Measurements from ENCODE around the gene ACD.

The ACD gene

GRCh38 chr16:67683767-67684166 lies 23.7 kb upstream of the ACD start:
- Mint-ChIP-seq H3K27me3 (no peaks in the 10 kb centered on the region), H3K27ac (peak overlapping the region; percentile 27), H3K36me3 (peaks cover 29% of the 10 kb centered on the region), H3K9me3 (no peaks in the 10 kb centered on the region), H3K4me3 (no peak overlapping the region), H3K4me1 (peaks cover 19% of the 10 kb centered on the region)
- ATAC-seq: no peak

- Mint-ChIP-seq H3K36me3 (peaks cover 30% of the 10 kb centered on the region), H3K27me3 (no peaks in the 10 kb centered on the region), H3K27ac (no peak overlapping the region), H3K4me3 (no peak overlapping the region), H3K9me3 (no peaks in the 10 kb centered on the region), H3K4me1 (peaks cover 9% of the 10 kb centered on the region)
- no peak for ATAC-seq
These were observed 20.2 kb upstream of the ACD start for GRCh38 chr16:67679935-67680897.

- peaks cover 21% of the 10 kb centered on the region for H3K4me1 Mint-ChIP-seq
- no peak for ATAC-seq
- H3K27me3 Mint-ChIP-seq: no peaks in the 10 kb centered on the region
- H3K27ac Mint-ChIP-seq: no peak overlapping the region
- H3K9me3 Mint-ChIP-seq: no peaks in the 10 kb centered on the region
- H3K4me3 Mint-ChIP-seq: no peak overlapping the region
- peaks cover 26% of the 10 kb centered on the region for H3K36me3 Mint-ChIP-seq
These were observed 18.4 kb upstream of the ACD start for GRCh38 chr16:67678354-67679023.

- H3K4me3 Mint-ChIP-seq: no peak overlapping the region
- no peaks in the 10 kb centered on the region for H3K27me3 Mint-ChIP-seq
- peak overlapping the region; percentile 27 for H3K27ac Mint-ChIP-seq
- H3K4me1 Mint-ChIP-seq: peaks cover 24% of the 10 kb centered on the region
- ATAC-seq: no peak
- H3K9me3 Mint-ChIP-seq: no peaks in the 10 kb centered on the region
- peaks cover 22% of the 10 kb centered on the region for H3K36me3 Mint-ChIP-seq
These were observed 17.7 kb upstream of the ACD start for GRCh38 chr16:67677712-67678111.

GRCh38 chr16:67676939-67677338 lies 16.9 kb upstream of the ACD start:
- H3K9me3 Mint-ChIP-seq: no peaks in the 10 kb centered on the region
- no peak overlapping the region for H3K4me3 Mint-ChIP-seq
- peaks cover 30% of the 10 kb centered on the region for H3K4me1 Mint-ChIP-seq
- peak overlapping the region; percentile 27 for H3K27ac Mint-ChIP-seq
- H3K27me3 Mint-ChIP-seq: no peaks in the 10 kb centered on the region
- ATAC-seq: no peak
- peaks cover 15% of the 10 kb centered on the region for H3K36me3 Mint-ChIP-seq

GRCh38 chr16:67676516-67676915 lies 16.5 kb upstream of the ACD start:
- H3K4me1 Mint-ChIP-seq: peaks cover 30% of the 10 kb centered on the region
- ATAC-seq: no peak
- no peaks in the 10 kb centered on the region for H3K9me3 Mint-ChIP-seq
- H3K4me3 Mint-ChIP-seq: no peak overlapping the region
- H3K27me3 Mint-ChIP-seq: no peaks in the 10 kb centered on the region
- H3K27ac Mint-ChIP-seq: peak overlapping the region; percentile 27
- peaks cover 14% of the 10 kb centered on the region for H3K36me3 Mint-ChIP-seq

- H3K4me1 Mint-ChIP-seq: peaks cover 30% of the 10 kb centered on the region
- H3K27ac Mint-ChIP-seq: no peak overlapping the region
- peaks cover 11% of the 10 kb centered on the region for H3K36me3 Mint-ChIP-seq
- ATAC-seq: no peak
- H3K27me3 Mint-ChIP-seq: no peaks in the 10 kb centered on the region
- H3K4me3 Mint-ChIP-seq: no peak overlapping the region
- H3K9me3 Mint-ChIP-seq: no peaks in the 10 kb centered on the region
These were observed 15.9 kb upstream of the ACD start for GRCh38 chr16:67675999-67676398.

- peaks cover 9% of the 10 kb centered on the region for H3K36me3 Mint-ChIP-seq
These were observed 15.5 kb upstream of the ACD start for GRCh38 chr16:67675579-67675935.

GRCh38 chr16:67674851-67675578 lies 15.0 kb upstream of the ACD start:
- Mint-ChIP-seq H3K4me1 (peaks cover 31% of the 10 kb centered on the region), H3K4me3 (no peak overlapping the region), H3K27ac (peak overlapping the region; percentile 62), H3K9me3 (no peaks in the 10 kb centered on the region), H3K36me3 (peaks cover 9% of the 10 kb centered on the region), H3K27me3 (no peaks in the 10 kb centered on the region)
- peak; percentile 22 for ATAC-seq

More at GRCh38 chr16:67675579-67675935, 15.5 kb upstream of the ACD start:
- ATAC-seq: no peak
- Mint-ChIP-seq H3K27me3 (no peaks in the 10 kb centered on the region), H3K4me1 (peaks cover 30% of the 10 kb centered on the region), H3K27ac (no peak overlapping the region), H3K9me3 (no peaks in the 10 kb centered on the region), H3K4me3 (no peak overlapping the region)

GRCh38 chr16:67673712-67674580 lies 13.9 kb upstream of the ACD start:
- Mint-ChIP-seq H3K27me3 (no peaks in the 10 kb centered on the region), H3K36me3 (peaks cover 9% of the 10 kb centered on the region), H3K27ac (peak overlapping the region; percentile 62), H3K4me3 (no peak overlapping the region), H3K4me1 (peaks cover 42% of the 10 kb centered on the region), H3K9me3 (no peaks in the 10 kb centered on the region)
- ATAC-seq: no peak

- peak; percentile 60 for ATAC-seq
These were observed 12.9 kb upstream of the ACD start for GRCh38 chr16:67672739-67673662.

GRCh38 chr16:67672306-67672705 lies 12.2 kb upstream of the ACD start:
- no peak overlapping the region for H3K4me3 Mint-ChIP-seq
- no peaks in the 10 kb centered on the region for H3K9me3 Mint-ChIP-seq
- no peaks in the 10 kb centered on the region for H3K27me3 Mint-ChIP-seq
- ATAC-seq: no peak
- H3K4me1 Mint-ChIP-seq: peaks cover 58% of the 10 kb centered on the region
- peaks cover 9% of the 10 kb centered on the region for H3K36me3 Mint-ChIP-seq
- peak overlapping the region; percentile 62 for H3K27ac Mint-ChIP-seq

More at GRCh38 chr16:67672739-67673662, 12.9 kb upstream of the ACD start:
- Mint-ChIP-seq H3K4me3 (no peak overlapping the region), H3K27ac (peak overlapping the region; percentile 62), H3K27me3 (no peaks in the 10 kb centered on the region), H3K36me3 (peaks cover 9% of the 10 kb centered on the region), H3K4me1 (peaks cover 52% of the 10 kb centered on the region), H3K9me3 (no peaks in the 10 kb centered on the region)

GRCh38 chr16:67669499-67670101 lies 9.5 kb upstream of the ACD start:
- H3K4me1 Mint-ChIP-seq: peaks cover 60% of the 10 kb centered on the region
- H3K27ac Mint-ChIP-seq: peak overlapping the region; percentile 92
- H3K4me3 Mint-ChIP-seq: no peak overlapping the region
- H3K27me3 Mint-ChIP-seq: no peaks in the 10 kb centered on the region
- no peak for ATAC-seq
- H3K9me3 Mint-ChIP-seq: no peaks in the 10 kb centered on the region
- peaks cover 6% of the 10 kb centered on the region for H3K36me3 Mint-ChIP-seq

All from stimulated activated memory B cell treated with anti-CD40 and anti-IgM and Interleukin-4, amounts not matched to agents 10 μg/mL and 1 μg/mL and 100 μg/mL, for 72 hours (primary cell).